Measurements from ENCODE around the gene RAD9A.

DNA sequence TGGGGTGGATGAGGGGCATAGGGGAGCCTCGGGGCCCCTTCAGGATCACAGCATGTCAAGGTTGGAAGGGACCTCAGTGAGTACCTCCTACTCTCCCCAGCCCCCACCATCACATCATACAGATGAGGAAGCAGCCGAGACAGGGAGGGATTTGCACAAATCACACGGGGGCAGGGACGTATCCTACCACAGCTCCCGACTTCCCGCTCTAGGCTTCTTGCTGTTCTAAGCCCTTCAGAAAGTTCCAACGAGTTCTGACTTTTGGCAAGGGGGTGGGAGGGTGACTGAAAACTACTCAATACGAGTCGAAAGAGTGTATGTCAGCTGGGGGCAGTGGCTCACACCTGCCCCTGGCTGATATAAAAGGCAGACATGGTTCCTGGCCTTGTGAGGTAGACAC lies 4.7 kb upstream of the RAD9A start:
- TF ChIP-seq, protein P1, sequence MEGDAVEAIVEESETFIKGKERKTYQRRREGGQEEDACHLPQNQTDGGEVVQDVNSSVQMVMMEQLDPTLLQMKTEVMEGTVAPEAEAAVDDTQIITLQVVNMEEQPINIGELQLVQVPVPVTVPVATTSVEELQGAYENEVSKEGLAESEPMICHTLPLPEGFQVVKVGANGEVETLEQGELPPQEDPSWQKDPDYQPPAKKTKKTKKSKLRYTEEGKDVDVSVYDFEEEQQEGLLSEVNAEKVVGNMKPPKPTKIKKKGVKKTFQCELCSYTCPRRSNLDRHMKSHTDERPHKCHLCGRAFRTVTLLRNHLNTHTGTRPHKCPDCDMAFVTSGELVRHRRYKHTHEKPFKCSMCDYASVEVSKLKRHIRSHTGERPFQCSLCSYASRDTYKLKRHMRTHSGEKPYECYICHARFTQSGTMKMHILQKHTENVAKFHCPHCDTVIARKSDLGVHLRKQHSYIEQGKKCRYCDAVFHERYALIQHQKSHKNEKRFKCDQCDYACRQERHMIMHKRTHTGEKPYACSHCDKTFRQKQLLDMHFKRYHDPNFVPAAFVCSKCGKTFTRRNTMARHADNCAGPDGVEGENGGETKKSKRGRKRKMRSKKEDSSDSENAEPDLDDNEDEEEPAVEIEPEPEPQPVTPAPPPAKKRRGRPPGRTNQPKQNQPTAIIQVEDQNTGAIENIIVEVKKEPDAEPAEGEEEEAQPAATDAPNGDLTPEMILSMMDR (IDR thresholded peaks at IDR 0.05) = no peak
- no peak for TF ChIP-seq POLR2A (IDR thresholded peaks at IDR 0.05)
- TF ChIP-seq EP300 (IDR thresholded peaks at IDR 0.05) = no peak

Measured in ovary (tissue), 3 donors.